ENCODE measurements around the gene TSNAX. TPM values are rescaled to one million over a fixed set of nuclear protein-coding genes. Genes with fewer than 3 reads are reported as not detected.
"Not testable (repeated sequence)": the region's sequence is repeated elsewhere in the genome, so short reads cannot be mapped to it uniquely, and the experiment has no call there.

The TSNAX gene
- total RNA-seq (2014; rRNA removed; shearing (Covaris generic)), result 69.8 and 76.3 TPM in 2 replicates
- 40.8 and 42.6 TPM in 2 replicates for polyA plus RNA-seq (2014; cell fraction: nucleus; rRNA removed)

- DNase-seq (ENCODE audit: extremely low read depth, low read depth), result peak; percentile 91
Observed at GRCh38 chr1:231528172-231529029, at the start of gene TSNAX. TSNAX (plus strand) TSS chr1:231528669; CDS start chr1:231528811, 142 bp downstream.

GRCh38 chr1:231478811-231479210 is 49.7 kb upstream of the TSNAX start:
- no peak for DNase-seq (ENCODE audit: extremely low read depth, low read depth)

DNA sequence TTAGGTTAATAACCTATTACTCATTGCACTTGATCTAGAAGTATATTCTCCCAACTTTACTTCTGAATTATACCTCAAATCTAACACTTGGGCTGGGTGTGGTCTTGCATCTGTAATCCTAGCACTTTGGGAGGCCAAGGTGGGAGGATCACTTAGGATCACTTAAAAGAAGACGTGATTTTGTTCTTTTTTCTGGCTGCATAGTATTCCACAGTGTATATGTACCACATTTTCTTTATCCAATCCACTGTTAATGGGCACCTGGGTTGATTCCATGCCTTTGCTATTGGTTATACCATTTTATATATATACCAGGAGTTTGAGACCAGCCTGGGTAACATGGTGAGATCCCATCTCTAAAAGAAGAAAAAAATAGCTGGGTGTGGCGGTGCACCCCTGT is 48.5 kb upstream of the TSNAX start:
- DNase-seq (ENCODE audit: extremely low read depth, low read depth), result no peak

DNA sequence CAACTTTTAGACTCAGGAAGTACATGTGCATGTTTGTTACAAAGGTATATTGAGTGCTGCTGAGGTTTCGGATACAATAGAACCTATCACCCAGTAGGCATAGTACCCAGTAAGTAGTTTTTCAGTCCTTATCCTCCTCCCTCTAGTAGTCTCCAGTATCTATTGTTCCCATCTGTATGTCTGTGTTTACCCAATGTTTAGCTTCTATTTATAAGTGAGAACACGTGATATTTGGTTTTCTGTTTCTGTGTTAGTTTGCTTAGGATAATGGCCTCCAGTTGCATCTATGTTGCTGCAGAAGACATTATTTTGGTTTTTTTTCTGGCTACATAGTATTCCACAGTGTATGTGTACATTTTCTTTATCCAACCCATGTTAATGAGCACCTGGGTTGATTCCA is 47.2 kb upstream of the TSNAX start:
- no peak for DNase-seq (ENCODE audit: extremely low read depth, low read depth)

DNA sequence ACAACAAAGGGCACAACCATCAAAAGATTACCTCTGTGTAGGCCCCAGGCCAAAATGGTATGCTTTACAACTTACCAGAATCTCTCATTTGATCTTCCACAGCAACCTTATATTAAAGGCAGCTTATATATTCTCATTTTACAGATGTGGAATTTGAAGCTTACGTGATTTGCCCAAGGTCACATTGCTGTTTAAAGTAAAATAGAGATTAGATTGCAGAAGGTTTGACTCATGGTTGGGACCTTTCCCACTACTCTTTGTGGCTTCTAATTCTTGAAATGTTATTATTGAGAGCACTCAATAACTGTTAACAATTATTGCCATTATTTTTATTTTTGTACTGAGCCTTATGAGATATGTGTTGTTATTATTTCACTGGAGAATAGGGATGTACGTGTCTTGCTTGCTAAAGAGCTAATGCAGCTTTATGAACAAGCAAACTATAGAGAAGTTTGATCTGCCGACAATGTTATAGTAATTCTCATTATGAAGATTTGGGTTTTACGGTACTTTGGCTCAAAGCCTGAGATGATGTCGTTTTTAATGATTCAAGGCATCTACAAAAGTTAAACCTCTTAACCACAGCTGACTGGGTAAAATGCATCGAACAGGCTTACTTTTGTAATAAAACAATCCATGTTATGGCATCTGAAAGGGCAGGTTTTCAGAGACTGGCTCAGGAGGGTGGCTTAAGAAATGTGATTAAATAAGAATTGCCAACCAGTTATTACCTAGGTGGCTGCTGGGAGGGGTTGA is 43.3 kb upstream of the TSNAX start:
- DNase-seq (ENCODE audit: extremely low read depth, low read depth), result no peak

DNA sequence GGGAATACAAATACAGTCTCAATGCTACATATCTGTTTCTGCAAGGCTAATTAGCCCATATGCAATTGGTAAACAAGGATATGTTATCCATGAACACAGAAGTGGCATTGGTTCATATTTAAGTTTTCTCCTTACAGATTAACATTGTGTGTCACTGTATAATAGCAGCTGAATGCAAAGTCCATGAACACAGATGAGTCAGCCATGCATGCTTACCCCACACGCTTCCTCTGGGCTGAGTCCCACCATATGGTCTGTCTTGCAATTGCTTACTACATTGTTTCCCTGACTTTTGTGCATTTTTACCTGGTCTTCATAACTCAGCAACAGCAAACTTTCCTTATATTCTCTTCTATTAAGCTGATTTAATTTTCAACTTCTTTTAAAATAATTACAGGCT is 41.5 kb upstream of the TSNAX start:
- no peak for DNase-seq (ENCODE audit: extremely low read depth, low read depth)

GRCh38 chr1:231487910-231488309 is 40.6 kb upstream of the TSNAX start:
- DNase-seq (ENCODE audit: extremely low read depth, low read depth), result no peak

- DNase-seq (ENCODE audit: extremely low read depth, low read depth), result no peak
Observed at GRCh38 chr1:231493421-231494185, 34.9 kb upstream of the TSNAX start.

DNA sequence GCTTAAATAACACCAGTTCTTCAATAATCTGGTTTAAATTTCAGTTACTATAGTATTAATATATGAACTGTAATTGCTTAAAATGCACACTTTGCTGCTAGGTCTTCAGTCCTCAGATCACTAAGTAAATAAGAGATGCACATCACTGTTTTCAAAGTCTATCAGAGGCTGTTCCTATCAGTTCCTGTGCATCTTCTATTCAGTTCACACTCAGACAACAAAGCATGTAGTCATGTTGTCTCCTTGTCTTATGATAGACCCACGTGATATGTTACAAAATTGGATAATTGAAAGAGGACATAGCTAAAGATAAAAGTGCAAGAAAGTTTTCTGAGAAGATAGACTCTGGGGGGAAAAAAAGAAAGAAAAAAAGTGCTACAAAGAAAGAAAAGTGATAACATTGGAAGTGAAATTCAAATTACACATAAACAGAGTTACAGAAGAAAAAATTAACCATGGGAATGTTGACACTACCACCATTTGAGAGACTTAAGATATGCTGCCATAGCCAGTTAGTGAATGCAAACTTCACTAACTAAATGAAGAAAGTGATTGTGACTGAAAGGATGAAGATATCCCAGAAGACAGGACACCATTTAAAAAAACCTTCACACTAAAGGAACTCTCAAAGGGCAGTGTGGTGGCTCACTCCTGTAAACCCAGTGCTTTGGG is 33.9 kb upstream of the TSNAX start:
- DNase-seq (ENCODE audit: extremely low read depth, low read depth), result no peak

GRCh38 chr1:231497629-231498152 is 30.8 kb upstream of the TSNAX start:
- no peak for DNase-seq (ENCODE audit: extremely low read depth, low read depth)

- DNase-seq (ENCODE audit: extremely low read depth, low read depth), result no peak
Observed at GRCh38 chr1:231499148-231499763, 29.2 kb upstream of the TSNAX start.

- DNase-seq (ENCODE audit: extremely low read depth, low read depth), result peak; percentile 26
Observed at GRCh38 chr1:231500666-231501065, 27.8 kb upstream of the TSNAX start.

GRCh38 chr1:231503168-231503567 is 25.3 kb upstream of the TSNAX start:
- DNase-seq (ENCODE audit: extremely low read depth, low read depth), result not testable (repeated sequence)

- no peak for DNase-seq (ENCODE audit: extremely low read depth, low read depth)
Observed at GRCh38 chr1:231507476-231508355, 20.8 kb upstream of the TSNAX start.

DNA sequence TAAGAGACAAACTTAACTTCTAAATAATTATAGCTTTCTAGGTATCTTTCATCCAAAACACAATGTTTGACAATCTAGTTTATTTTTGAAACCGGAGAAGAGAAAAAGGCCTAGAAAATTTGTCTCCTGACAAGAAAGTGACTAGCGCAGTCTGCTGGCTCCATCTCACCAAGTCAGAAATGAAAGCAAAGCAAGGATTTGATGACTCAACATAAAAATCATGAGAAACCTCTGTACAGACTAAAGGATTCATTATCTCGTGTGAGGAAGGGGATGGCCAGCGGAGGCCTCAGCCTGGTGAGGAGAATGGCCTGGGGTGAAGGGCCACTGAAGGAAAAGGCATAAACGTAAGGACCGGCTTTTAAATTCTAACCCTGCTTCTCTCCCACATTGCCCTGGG is 20.0 kb upstream of the TSNAX start:
- DNase-seq (ENCODE audit: extremely low read depth, low read depth), result no peak

DNA sequence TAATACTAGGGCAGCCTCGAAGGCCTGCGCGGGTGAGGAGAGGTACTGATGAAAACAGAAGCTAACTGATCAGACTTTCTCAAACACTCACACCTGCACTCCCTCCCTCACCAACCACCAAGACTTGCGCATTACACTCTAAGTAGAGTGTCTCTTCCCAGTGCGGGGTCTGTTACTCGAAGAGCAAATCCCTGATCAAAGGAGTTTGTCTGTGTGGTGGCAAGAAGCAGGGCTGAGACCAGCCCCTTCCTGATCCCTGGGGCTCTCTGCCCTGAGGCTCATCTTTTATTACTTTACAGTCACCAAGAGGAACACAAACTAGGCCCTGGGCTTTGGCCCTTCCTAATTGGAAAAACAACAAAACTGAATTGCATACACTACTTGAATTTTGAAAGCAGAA is 19.5 kb upstream of the TSNAX start:
- DNase-seq (ENCODE audit: extremely low read depth, low read depth), result no peak

DNA sequence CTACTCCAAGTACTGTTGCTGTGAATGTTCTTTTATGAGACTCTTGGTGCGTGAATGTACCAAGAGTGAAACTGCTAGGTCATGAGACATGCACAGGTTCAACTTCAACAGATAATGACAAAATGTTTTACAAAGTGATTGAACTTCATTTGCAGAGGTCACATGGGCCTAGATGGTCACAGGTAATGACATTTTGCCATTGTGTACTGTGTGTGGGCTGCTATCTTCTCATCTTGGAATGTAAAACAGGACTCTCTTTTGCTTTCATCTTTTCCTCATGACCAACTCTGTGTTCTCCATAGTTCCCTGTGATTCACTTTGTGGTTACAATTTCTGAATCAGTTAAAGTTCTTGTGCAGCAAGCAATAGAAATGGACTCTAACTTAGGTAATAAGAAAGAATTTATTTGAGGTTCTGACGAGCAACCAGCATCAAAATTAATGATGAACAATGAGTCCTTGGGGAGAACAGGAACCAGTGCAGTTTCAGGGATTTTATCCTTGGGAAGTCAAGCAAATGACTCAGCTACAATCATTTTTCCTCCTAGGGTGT is 16.2 kb upstream of the TSNAX start:
- no peak for DNase-seq (ENCODE audit: extremely low read depth, low read depth)

GRCh38 chr1:231515748-231516147 is 12.7 kb upstream of the TSNAX start:
- DNase-seq (ENCODE audit: extremely low read depth, low read depth), result no peak
